ENCODE data around the gene NOTUM. TPM values are rescaled to one million over a fixed set of nuclear protein-coding genes. Genes with fewer than 3 reads are reported as not detected.
A peak's percentile ranks its signal among the peaks of the same experiment; 100 is the strongest.

The NOTUM gene
- total RNA-seq, 2 experiments from 2014 or later: 0.88 to 4.4 TPM

DNA sequence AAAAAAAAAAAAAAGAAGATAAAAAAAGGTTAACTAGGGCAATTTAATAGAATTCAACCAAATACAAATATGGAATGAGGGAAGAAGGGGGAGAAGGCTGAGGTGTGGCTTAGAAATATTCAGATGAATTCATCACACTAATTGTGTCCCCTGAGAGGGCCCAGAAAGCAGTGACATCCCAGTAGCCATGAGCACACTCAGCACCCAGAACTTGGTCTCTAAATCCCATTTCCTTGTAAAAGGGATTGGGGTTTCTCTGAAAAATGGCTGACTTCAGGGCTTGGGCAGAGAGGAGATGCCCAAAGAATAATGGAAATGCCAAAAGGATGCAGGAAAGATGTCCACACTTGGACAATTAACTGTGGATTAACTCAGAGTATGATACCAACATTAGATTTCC is 12.4 kb upstream of the NOTUM start:
- no peak for DNase-seq (ENCODE audit: low spot score)
- TF ChIP-seq, protein P1, sequence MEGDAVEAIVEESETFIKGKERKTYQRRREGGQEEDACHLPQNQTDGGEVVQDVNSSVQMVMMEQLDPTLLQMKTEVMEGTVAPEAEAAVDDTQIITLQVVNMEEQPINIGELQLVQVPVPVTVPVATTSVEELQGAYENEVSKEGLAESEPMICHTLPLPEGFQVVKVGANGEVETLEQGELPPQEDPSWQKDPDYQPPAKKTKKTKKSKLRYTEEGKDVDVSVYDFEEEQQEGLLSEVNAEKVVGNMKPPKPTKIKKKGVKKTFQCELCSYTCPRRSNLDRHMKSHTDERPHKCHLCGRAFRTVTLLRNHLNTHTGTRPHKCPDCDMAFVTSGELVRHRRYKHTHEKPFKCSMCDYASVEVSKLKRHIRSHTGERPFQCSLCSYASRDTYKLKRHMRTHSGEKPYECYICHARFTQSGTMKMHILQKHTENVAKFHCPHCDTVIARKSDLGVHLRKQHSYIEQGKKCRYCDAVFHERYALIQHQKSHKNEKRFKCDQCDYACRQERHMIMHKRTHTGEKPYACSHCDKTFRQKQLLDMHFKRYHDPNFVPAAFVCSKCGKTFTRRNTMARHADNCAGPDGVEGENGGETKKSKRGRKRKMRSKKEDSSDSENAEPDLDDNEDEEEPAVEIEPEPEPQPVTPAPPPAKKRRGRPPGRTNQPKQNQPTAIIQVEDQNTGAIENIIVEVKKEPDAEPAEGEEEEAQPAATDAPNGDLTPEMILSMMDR (conservative IDR thresholded peaks at IDR 0.05; ENCODE audit: low read length): no peak
- no peak for TF ChIP-seq EZH2phosphoT487 (IDR thresholded peaks at IDR 0.05; ENCODE audit: borderline replicate concordance, low read depth, low read length)
- no TSS peak for BruUV-seq (replicated peaks)
- Histone ChIP-seq H3K4me3 (ENCODE audit: low read depth, low read length, poor library complexity, severe bottlenecking) (no peak overlapping the region), H3K79me2 (ENCODE audit: insufficient read depth, low read depth, low read length) (peaks cover 6% of the 10 kb centered on the region; the same call in 1 of the 2 replicates), H3K27ac (ENCODE audit: low read depth, low read length, poor library complexity, severe bottlenecking) (no peak overlapping the region), H2AFZ (ENCODE audit: low read length) (no peak overlapping the region), H3K36me3 (ENCODE audit: insufficient read depth, low read length) (no peaks in the 10 kb centered on the region), H3K4me1 (ENCODE audit: insufficient read depth, low read length, poor library complexity, severe bottlenecking) (peaks cover 18% of the 10 kb centered on the region), H4K20me1 (ENCODE audit: insufficient read depth, low read length) (no peaks in the 10 kb centered on the region), H3K9me2 (ENCODE audit: insufficient read depth, low read length) (no peaks in the 10 kb centered on the region), H3K4me2 (ENCODE audit: low read length) (no peak overlapping the region), H3K9me3 (ENCODE audit: low read length) (peaks cover 9% of the 10 kb centered on the region; the same call in 1 of the 2 replicates)
- CTCF ChIA-PET (ENCODE audit: unreplicated experiment): no interaction called here
- POLR2A ChIA-PET: no interaction called here
- intact Hi-C loops (cut with micrococcal nuclease; ENCODE audit: unreplicated experiment): no loop called here

DNA sequence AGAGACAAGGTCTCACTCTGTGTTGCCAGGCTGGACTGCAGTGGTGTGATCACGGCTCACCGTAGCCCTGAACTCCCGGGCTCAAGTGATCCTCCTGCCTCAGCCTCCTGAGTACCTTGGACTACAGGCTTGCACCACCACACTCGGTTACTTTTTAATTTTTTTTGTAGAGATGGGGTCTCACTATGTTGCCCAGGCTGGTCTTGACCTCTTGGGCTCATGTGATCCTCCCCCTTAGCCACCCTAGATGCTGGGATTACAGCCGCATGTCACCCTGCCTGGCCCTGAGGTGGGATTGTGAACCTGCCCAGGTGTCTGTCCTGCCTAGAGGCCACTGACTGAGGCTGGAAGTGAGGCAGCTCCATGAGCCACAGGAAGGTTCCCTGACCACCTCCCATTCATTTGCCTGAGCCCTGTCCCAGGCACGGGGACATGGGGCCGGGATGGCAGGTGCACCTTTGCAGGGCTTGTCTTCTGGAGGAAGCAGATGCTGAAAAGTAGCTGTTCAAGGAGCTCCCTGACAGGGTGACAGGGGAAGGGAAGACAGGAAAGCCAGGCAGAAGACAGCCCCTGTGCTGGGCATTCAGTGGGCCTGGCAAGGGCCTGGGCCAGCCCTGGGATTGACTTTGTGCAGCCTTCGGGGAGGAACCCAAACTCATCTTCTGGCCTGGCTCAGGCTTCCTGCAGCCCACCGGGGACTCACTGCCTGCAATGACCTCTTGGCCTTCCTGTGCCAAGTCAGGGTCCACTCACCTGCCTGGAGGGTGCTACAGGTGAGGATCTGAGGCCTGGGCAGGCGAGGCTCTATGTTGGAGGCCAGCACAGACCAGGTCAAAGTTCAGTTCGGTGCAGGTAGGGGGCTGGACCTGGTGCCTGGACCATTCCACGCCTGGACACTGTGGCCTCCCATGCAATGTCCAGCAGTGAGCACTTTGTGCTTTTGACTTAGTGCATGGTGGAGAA is 8.1 kb upstream of the NOTUM start:
- no peaks in the 10 kb centered on the region for H4K20me1 ChIP-seq (ENCODE audit: insufficient read depth, low read length)
- no peaks in the 10 kb centered on the region for H3K36me3 ChIP-seq (ENCODE audit: insufficient read depth, low read length)
- intact Hi-C loops (cut with micrococcal nuclease; ENCODE audit: unreplicated experiment): loop anchor here (1.0 to 5.0 kb wide), 3 partner anchors 8 to 133 kb away; partner anchors contain the start of genes ALYREF, ANAPC11 and ASPSCR1
- peaks cover 9% of the 10 kb centered on the region; the same call in 1 of the 2 replicates for H3K9me3 ChIP-seq (ENCODE audit: low read length)
- no peaks in the 10 kb centered on the region for H3K79me2 ChIP-seq (ENCODE audit: insufficient read depth, low read depth, low read length)
- DNase-seq (ENCODE audit: low spot score): no peak
- H2AFZ ChIP-seq (ENCODE audit: low read length): peak overlapping the region; percentile 69; the same call in 1 of the 2 replicates
- POLR2A ChIA-PET: interaction anchor here (0.5 to 2.1 kb wide), 3 partner anchors 8 to 398 kb away, joined by 5 to 7 read pairs (median 6); no protein-coding TSS in a partner anchor
- no peaks in the 10 kb centered on the region for H3K9me2 ChIP-seq (ENCODE audit: insufficient read depth, low read length)
- no peak overlapping the region for H3K27ac ChIP-seq (ENCODE audit: low read depth, low read length, poor library complexity, severe bottlenecking)
- H3K4me2 ChIP-seq (ENCODE audit: low read length): no peak overlapping the region
- CTCF ChIA-PET (ENCODE audit: unreplicated experiment): interaction anchor here (0.5 kb wide), 1 partner anchor 27 kb away, joined by 3 read pairs; no protein-coding TSS in a partner anchor
- peaks cover 29% of the 10 kb centered on the region for H3K4me1 ChIP-seq (ENCODE audit: insufficient read depth, low read length, poor library complexity, severe bottlenecking)
- no TSS peak for BruUV-seq (replicated peaks)
- no peak overlapping the region for H3K4me3 ChIP-seq (ENCODE audit: low read depth, low read length, poor library complexity, severe bottlenecking)
- TF ChIP-seq EZH2phosphoT487 (IDR thresholded peaks at IDR 0.05; ENCODE audit: borderline replicate concordance, low read depth, low read length): no peak
- TF ChIP-seq, protein P1 (conservative IDR thresholded peaks at IDR 0.05; ENCODE audit: low read length): no peak
